K562 (cell line): ENCODE measurements around the gene ZNF408. TPM values are rescaled to one million over a fixed set of nuclear protein-coding genes. Genes with fewer than 3 reads are reported as not detected.

ENCODE experiments used
- ATAC-seq: fragments of 200-7000 bp; cut with Tn5 transposase; 3 replicates; pipeline ENCODE4 v1.9.1; 2020; ENCODE audit warnings: moderate library complexity
- BruUV-seq: library from RNA; stranded (reverse); fragments of 400-500 nt; replicated peaks from 2 replicates; lab custom pipeline; 2021; lab: Mats Ljungman, UMichigan
- CTCF ChIA-PET: fragments of 300-600 bp; formaldehyde crosslinking; extraction: SDS; loops from one replicate; lab custom pipeline; 2021; ENCODE audit warnings: low intra/inter-chr PET ratio; lab: Yijun Ruan, JAX
- POLR2A ChIA-PET: fragments of 300-600, 350-650 bp; sonication (Branson Sonifier 250); formaldehyde crosslinking; extraction: SDS; loops from one replicate; lab custom pipeline; 2021; ENCODE audit warnings: antibody characterized with exemption, inconsistent platforms; lab: Yijun Ruan, JAX
- DNase-seq, 4 experiments: peaks; one replicate each; pipeline versions ENCODE4 v3.0.0 to v3.0.0-alpha.2; 2011 to 2018; ENCODE audit warnings: low spot score in 3 of 4, mixed read lengths in 3 of 4; ENCODE audit errors: extremely low read depth in 1 of 4
- FAIRE-seq: peaks from 2 replicates; lab custom pipeline; 2011; peaks lifted over from hg19 to GRCh38; lab: Jason Lieb, UNC
- H2AFZ ChIP-seq: 2 replicates; pipeline ENCODE4 v1.6.0; 2011; ENCODE audit warnings: low read depth, low read length, control low read depth, inconsistent platforms
- H3K27ac ChIP-seq: fragments of 200-600 bp; 3 replicates; pipeline ENCODE4 v1.8.0; 2011; ENCODE audit warnings: low read depth, mild to moderate bottlenecking, control low read depth, inconsistent platforms, low read length, moderate library complexity, mixed read lengths; ENCODE audit errors: extremely low read depth
- H3K27me3 ChIP-seq, 2 experiments: fragments of 300-600 bp in 1 of 2; 2 replicates in 1 of 2; 3 replicates in 1 of 2; pipeline versions ENCODE4 v1.6.0 to v1.8.0; 2011; ENCODE audit warnings: inconsistent platforms in 2 of 2, low read length in 2 of 2, mild to moderate bottlenecking in 1 of 2, mixed read lengths in 1 of 2, moderate library complexity in 1 of 2; ENCODE audit not compliant: control insufficient read depth in 2 of 2, insufficient read depth in 2 of 2
- H3K36me3 ChIP-seq: fragments of 300-600 bp; 3 replicates; pipeline ENCODE4 v1.8.0; 2011; ENCODE audit warnings: mild to moderate bottlenecking, low read length, inconsistent platforms; ENCODE audit not compliant: control insufficient read depth, insufficient read depth
- H3K4me1 ChIP-seq, 2 experiments: fragments of 200-600 bp in 1 of 2; replicated peaks in 1 of 2; 2 replicates in 1 of 2; 3 replicates in 1 of 2; pipeline versions ENCODE4 v1.5.1 to v1.8.0; 2011; ENCODE audit warnings: inconsistent platforms in 2 of 2, low read length in 2 of 2, mild to moderate bottlenecking in 1 of 2, mixed read lengths in 1 of 2, moderate library complexity in 1 of 2; ENCODE audit not compliant: control insufficient read depth in 2 of 2, insufficient read depth in 2 of 2
- H3K4me2 ChIP-seq: 2 replicates; pipeline ENCODE4 v1.6.1; 2011; ENCODE audit warnings: low read length, control low read depth, inconsistent platforms, mixed read lengths; ENCODE audit not compliant: insufficient read depth
- H3K4me3 ChIP-seq: fragments of 200-600 bp; sonication (generic), shearing (Covaris generic); 2 replicates; pipeline ENCODE4 v1.5.1; 2016; ENCODE audit warnings: control low read depth, inconsistent platforms
- H3K79me2 ChIP-seq: fragments of 200-600 bp; 3 replicates; pipeline ENCODE4 v1.8.0; 2011; ENCODE audit warnings: low read length, inconsistent platforms; ENCODE audit not compliant: control insufficient read depth, insufficient read depth
- H3K9ac ChIP-seq, 2 experiments: 2 replicates each; pipeline versions ENCODE4 v1.6.0 to v1.6.1; 2011; ENCODE audit warnings: low read depth in 2 of 2, low read length in 2 of 2, control low read depth in 1 of 2, inconsistent platforms in 1 of 2, mild to moderate bottlenecking in 1 of 2, mixed read lengths in 1 of 2; ENCODE audit not compliant: insufficient read depth in 1 of 2
- H3K9me1 ChIP-seq: one replicate; pipeline ENCODE4 v1.6.0; 2011; ENCODE audit warnings: inconsistent platforms, mild to moderate bottlenecking, low read length, moderate library complexity; ENCODE audit not compliant: control insufficient read depth, insufficient read depth
- H3K9me3 ChIP-seq: replicated peaks from 2 replicates; pipeline ENCODE4 v1.5.1; 2011; ENCODE audit warnings: low read depth, low read length, inconsistent platforms; ENCODE audit not compliant: control insufficient read depth, insufficient read depth
- H4K20me1 ChIP-seq: replicated peaks from 2 replicates; pipeline ENCODE4 v1.6.1; 2011; ENCODE audit warnings: low read length, inconsistent platforms, mixed read lengths; ENCODE audit not compliant: control insufficient read depth, insufficient read depth
- CHAMP1 ChIP-seq: fragments of 450-650 bp; IDR thresholded peaks from 2 replicates; pipeline ENCODE4 v1.6.1; 2016; ENCODE audit warnings: mild to moderate bottlenecking
- DMBX1 ChIP-seq: fragments of 250-450 bp; sonication (Bioruptor Pico); IDR thresholded peaks from 2 replicates; pipeline ENCODE4 v1.8.0; 2022; ENCODE audit warnings: inconsistent platforms, mild to moderate bottlenecking, moderate library complexity, borderline replicate concordance
- FUS ChIP-seq: fragments of 200-400 bp; formaldehyde crosslinking; optimal IDR thresholded peaks from 2 replicates; pipeline ENCODE3; 2017; ENCODE audit warnings: low read depth, low read length
- MEF2D ChIP-seq: conservative IDR thresholded peaks from 2 replicates; pipeline ENCODE4 v1.6.1; 2016; ENCODE audit warnings: low read depth, missing genetic modification characterization, missing compliant biosample characterization
- NUFIP1 ChIP-seq: fragments of 450-650 bp; IDR thresholded peaks from 2 replicates; pipeline ENCODE4 v1.6.1; 2018; ENCODE audit not compliant: partially characterized antibody
- ZBTB2 ChIP-seq: fragments of 450-650 bp; IDR thresholded peaks from 2 replicates; pipeline ENCODE4 v1.6.1; 2016; ENCODE audit warnings: antibody characterized with exemption
- WGBS: fragments of 100-300 bp; shearing (Covaris generic); methylation state at CpG from one replicate; pipeline ENCODE4 v1.1.6; 2016; ENCODE audit warnings: low coverage, mixed read lengths; ENCODE audit not compliant: insufficient coverage; ENCODE audit errors: missing lambda C conversion rate; 5-methylcytosine and 5-hydroxymethylcytosine counted together
- in situ Hi-C: fragments of 300-500 bp; cut with MboI; formaldehyde crosslinking; loops from 4 replicates; pipeline ENCODE4 v1.15.0; 2018; ENCODE audit warnings: inconsistent platforms, mixed read lengths
- intact Hi-C: fragments of 100-400 bp; cut with micrococcal nuclease; formaldehyde crosslinking; loops from 2 replicates; pipeline ENCODE4 v1.14.2; 2022
- polyA plus RNA-seq, 8 experiments: library from polyadenylated mRNA; depleted of rRNA in 4 of 8; stranded (reverse) in 5 of 8; unstranded in 3 of 8; fragments of >200 nt; fragmentation: Nextera tagmentation in 2 of 8; fragmentation: Illumina TruSeq in 1 of 8; extraction: Ambion mirVana in 2 of 8; extraction: Trizol in 1 of 8; gene quantifications; 2 replicates each; pipeline versions ENCODE4 v1.2.1 to v1.2.3, GENCODE V29; 2011 to 2014; ENCODE audit warnings: inconsistent platforms in 1 of 8, missing spikeins in 1 of 8
- total RNA-seq, 7 experiments: library from RNA; depleted of rRNA in 6 of 7; stranded (reverse); fragments of >200 nt in 6 of 7; fragmentation: Illumina TruSeq in 2 of 7; extraction: Trizol in 2 of 7; gene quantifications; 2 replicates each; pipeline versions ENCODE4 v1.2.1 to v1.2.3, GENCODE V29; 2011 to 2021; ENCODE audit warnings: low replicate concordance in 1 of 7
- TF ChIP-seq, protein P1 (sequence below), 2 experiments: fragments of 450-650 bp in 1 of 2; IDR thresholded peaks; 2 replicates each; pipeline ENCODE4 v1.6.1; 2011 to 2017; ENCODE audit warnings: low read depth in 2 of 2, antibody characterized with exemption in 1 of 2, borderline replicate concordance in 1 of 2, low read length in 1 of 2, mild to moderate bottlenecking in 1 of 2, mixed read lengths in 1 of 2; ENCODE audit not compliant: control insufficient read depth in 1 of 2

Gene ZNF408
- total and polyA plus RNA-seq, 9 of the 15 experiments (the other 6 are each of a cell fraction or from before 2014, with no cell fraction given) = 0.15 to 18.4 (median 7.4) TPM

- Histone ChIP-seq H3K27ac (no peak overlapping the region), H2AFZ (no peak overlapping the region), H4K20me1 (no peaks in the 10 kb centered on the region), H3K4me3 (no peak overlapping the region), H3K36me3 (peaks cover 94% of the 10 kb centered on the region), H3K4me1 (no peaks in the 10 kb centered on the region), H3K9me1 (no peaks in the 10 kb centered on the region), H3K9ac (no peak overlapping the region), H3K79me2 (no peaks in the 10 kb centered on the region), H3K9me3 (no peaks in the 10 kb centered on the region), H3K4me2 (no peak overlapping the region), H3K27me3 (no peaks in the 10 kb centered on the region)
- ChIA-PET POLR2A (interaction anchor here (0.7 kb wide), 1 partner anchor 9 kb away, joined by 4 read pairs; no protein-coding TSS in a partner anchor), CTCF (no interaction called here)
- BruUV-seq = no TSS peak
- FAIRE-seq (no peak), ATAC-seq (no peak), DNase-seq (no peak)
- TF ChIP-seq DMBX1 (CRISPR knock-in tag) (no peak), CHAMP1 (no peak), FUS (no peak), MEF2D (tag) (no peak), ZBTB2 (no peak), NUFIP1 (no peak)
- TF ChIP-seq, protein P1, sequence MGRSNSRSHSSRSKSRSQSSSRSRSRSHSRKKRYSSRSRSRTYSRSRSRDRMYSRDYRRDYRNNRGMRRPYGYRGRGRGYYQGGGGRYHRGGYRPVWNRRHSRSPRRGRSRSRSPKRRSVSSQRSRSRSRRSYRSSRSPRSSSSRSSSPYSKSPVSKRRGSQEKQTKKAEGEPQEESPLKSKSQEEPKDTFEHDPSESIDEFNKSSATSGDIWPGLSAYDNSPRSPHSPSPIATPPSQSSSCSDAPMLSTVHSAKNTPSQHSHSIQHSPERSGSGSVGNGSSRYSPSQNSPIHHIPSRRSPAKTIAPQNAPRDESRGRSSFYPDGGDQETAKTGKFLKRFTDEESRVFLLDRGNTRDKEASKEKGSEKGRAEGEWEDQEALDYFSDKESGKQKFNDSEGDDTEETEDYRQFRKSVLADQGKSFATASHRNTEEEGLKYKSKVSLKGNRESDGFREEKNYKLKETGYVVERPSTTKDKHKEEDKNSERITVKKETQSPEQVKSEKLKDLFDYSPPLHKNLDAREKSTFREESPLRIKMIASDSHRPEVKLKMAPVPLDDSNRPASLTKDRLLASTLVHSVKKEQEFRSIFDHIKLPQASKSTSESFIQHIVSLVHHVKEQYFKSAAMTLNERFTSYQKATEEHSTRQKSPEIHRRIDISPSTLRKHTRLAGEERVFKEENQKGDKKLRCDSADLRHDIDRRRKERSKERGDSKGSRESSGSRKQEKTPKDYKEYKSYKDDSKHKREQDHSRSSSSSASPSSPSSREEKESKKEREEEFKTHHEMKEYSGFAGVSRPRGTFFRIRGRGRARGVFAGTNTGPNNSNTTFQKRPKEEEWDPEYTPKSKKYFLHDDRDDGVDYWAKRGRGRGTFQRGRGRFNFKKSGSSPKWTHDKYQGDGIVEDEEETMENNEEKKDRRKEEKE (IDR thresholded peaks at IDR 0.05; ENCODE audit: borderline replicate concordance in 1 of 2, control insufficient read depth in 1 of 2, low read depth in 2 of 2, low read length in 1 of 2) = no peak
- in situ Hi-C loops (loop anchor here (10.0 kb wide), 1 partner anchor 389 kb away; no protein-coding TSS in a partner anchor), intact Hi-C loops (no loop called here)
- WGBS = 94% methylated on average over 3 of the region's 3 CpGs
These were observed 45.2 kb downstream of the ZNF408 start for GRCh38 chr11:46745995-46746394.
